Measurements from ENCODE around the gene ADIPOR2. TPM values are rescaled to one million over a fixed set of nuclear protein-coding genes. Genes with fewer than 3 reads are reported as not detected.
A peak's percentile ranks its signal among the peaks of the same experiment; 100 is the strongest.

ADIPOR2 gene
- total RNA-seq, 1 experiment from 2014 or later, result 26.5 TPM

GRCh38 chr12:1796515-1797010 is 105.7 kb downstream of the ADIPOR2 start:
- no peaks in the 10 kb centered on the region for H3F3A ChIP-seq (ENCODE audit: low read length, unreplicated experiment)
- peak overlapping the region; percentile 42 for H3K9ac ChIP-seq (ENCODE audit: low read length)
- H3K27ac ChIP-seq (ENCODE audit: low read length), result no peak overlapping the region
- H3K4me3 ChIP-seq (ENCODE audit: low read length), result peak overlapping the region; percentile 58
- H3K4me1 ChIP-seq (ENCODE audit: insufficient read depth, low read length), result peaks cover 5% of the 10 kb centered on the region; the same call in 1 of the 2 replicates
- H3K9me3 ChIP-seq (ENCODE audit: low read length), result no peaks in the 10 kb centered on the region
- no peaks in the 10 kb centered on the region for H3K79me2 ChIP-seq (ENCODE audit: low read length)
- no TSS peak for BruUV-seq (replicated peaks)
- peak; percentile 28 for ATAC-seq
- TF ChIP-seq CTCF (conservative IDR thresholded peaks at IDR 0.05; ENCODE audit: low read depth, low read length) (no peak), EZH2 (IDR thresholded peaks at IDR 0.05; ENCODE audit: low read length, unreplicated experiment) (no peak), EZH2phosphoT487 (IDR thresholded peaks at IDR 0.05; ENCODE audit: borderline replicate concordance, low read length) (no peak)
- peak overlapping the region; percentile 93 for H2AFZ ChIP-seq (ENCODE audit: low read length)
- no peaks in the 10 kb centered on the region for H3K27me3 ChIP-seq (ENCODE audit: low read length)
- peak overlapping the region; percentile 83 for H3K4me2 ChIP-seq (ENCODE audit: low read length)
- ChIA-PET POLR2A (ENCODE audit: unreplicated experiment) (no interaction called here), CTCF (no interaction called here)
- no peaks in the 10 kb centered on the region for H3K36me3 ChIP-seq (ENCODE audit: low read depth, low read length)
- H3K9me2 ChIP-seq (replicated peaks; ENCODE audit: low read length), result no peaks in the 10 kb centered on the region
- no peak for DNase-seq
- intact Hi-C loops (cut with micrococcal nuclease), result loop anchor here (1.0 kb wide), 2 partner anchors 140 to 144 kb away; no protein-coding TSS in a partner anchor
- H4K20me1 ChIP-seq (ENCODE audit: low read length), result no peaks in the 10 kb centered on the region

GRCh38 chr12:1797011-1797901 is 106.4 kb downstream of the ADIPOR2 start:
- H3K4me1 ChIP-seq (ENCODE audit: insufficient read depth, low read length), result peaks cover 5% of the 10 kb centered on the region; the same call in 1 of the 2 replicates
- no peak overlapping the region for H3K9ac ChIP-seq (ENCODE audit: low read length)
- ChIA-PET POLR2A (ENCODE audit: unreplicated experiment) (no interaction called here), CTCF (no interaction called here)
- no peaks in the 10 kb centered on the region for H3K9me2 ChIP-seq (replicated peaks; ENCODE audit: low read length)
- H3K27me3 ChIP-seq (ENCODE audit: low read length), result no peaks in the 10 kb centered on the region
- no TSS peak for BruUV-seq (replicated peaks)
- H3K27ac ChIP-seq (ENCODE audit: low read length), result no peak overlapping the region
- H2AFZ ChIP-seq (ENCODE audit: low read length), result peak overlapping the region; percentile 93; the same call in 1 of the 2 replicates
- H3F3A ChIP-seq (ENCODE audit: low read length, unreplicated experiment), result no peaks in the 10 kb centered on the region
- H3K4me2 ChIP-seq (ENCODE audit: low read length), result no peak overlapping the region; the same call in 1 of the 2 replicates
- DNase-seq (no peak), ATAC-seq (no peak)
- no peaks in the 10 kb centered on the region for H3K36me3 ChIP-seq (ENCODE audit: low read depth, low read length)
- H3K79me2 ChIP-seq (ENCODE audit: low read length), result no peaks in the 10 kb centered on the region
- no peak overlapping the region; the same call in 1 of the 2 replicates for H3K4me3 ChIP-seq (ENCODE audit: low read length)
- no peaks in the 10 kb centered on the region for H3K9me3 ChIP-seq (ENCODE audit: low read length)
- intact Hi-C loops (cut with micrococcal nuclease), result no loop called here
- no peaks in the 10 kb centered on the region for H4K20me1 ChIP-seq (ENCODE audit: low read length)
- TF ChIP-seq EZH2phosphoT487 (IDR thresholded peaks at IDR 0.05; ENCODE audit: borderline replicate concordance, low read length), result no peak
- TF ChIP-seq EZH2 (IDR thresholded peaks at IDR 0.05; ENCODE audit: low read length, unreplicated experiment), result no peak
- no peak for TF ChIP-seq CTCF (conservative IDR thresholded peaks at IDR 0.05; ENCODE audit: low read depth, low read length)

Measured in PC-3 (cell line).